CD4-positive, alpha-beta memory T cell (primary cell): ENCODE data around the gene FRS3. TPM values are rescaled to one million over a fixed set of nuclear protein-coding genes. Genes with fewer than 3 reads are reported as not detected.

ENCODE experiments used
- CTCF ChIA-PET: fragments of 350-600 bp; sonication (Branson Sonifier 250); formaldehyde crosslinking; loops from one replicate; lab custom pipeline; 2021; ENCODE audit warnings: inconsistent platforms; ENCODE audit not compliant: partially characterized antibody; lab: Charles Lee
- POLR2A ChIA-PET: fragments of 350-600 bp; sonication (Branson Sonifier 250); formaldehyde crosslinking; loops from one replicate; lab custom pipeline; 2021; ENCODE audit not compliant: partially characterized antibody; lab: Charles Lee
- DNase-seq, 5 donors: peaks; one replicate each; pipeline versions ENCODE4 v3.0.0 to v3.0.0-alpha.2; 2020 to 2022; ENCODE audit warnings: mixed read lengths in 1 of 5
- H3K27ac ChIP-seq: one replicate; pipeline ENCODE4 v1.7.0; 2013; ENCODE audit warnings: low read depth, low read length
- H3K27me3 ChIP-seq: 2 replicates; pipeline ENCODE4 v1.7.0; 2013; ENCODE audit warnings: mild to moderate bottlenecking, low read length, moderate library complexity; ENCODE audit not compliant: insufficient read depth
- H3K36me3 ChIP-seq: 2 replicates; pipeline ENCODE4 v1.7.0; 2013; ENCODE audit warnings: mild to moderate bottlenecking, low read length, moderate library complexity; ENCODE audit not compliant: insufficient read depth
- H3K4me1 ChIP-seq: 2 replicates; pipeline ENCODE4 v1.7.0; 2013; ENCODE audit warnings: mild to moderate bottlenecking, low read length, moderate library complexity; ENCODE audit not compliant: insufficient read depth
- H3K4me3 ChIP-seq, 2 donors: one replicate each; pipeline ENCODE4 v1.7.0; 2013; ENCODE audit warnings: low read length in 2 of 2, mild to moderate bottlenecking in 1 of 2
- H3K9me3 ChIP-seq, 2 donors: one replicate each; pipeline ENCODE4 v1.7.0; 2013; ENCODE audit warnings: low read length in 2 of 2, control low read depth in 1 of 2; ENCODE audit not compliant: control insufficient read depth in 1 of 2
- H3K27ac Mint-ChIP-seq, 7 donors: one replicate each; pipeline ENCODE4 v1.8.0; 2020 to 2021; ENCODE audit warnings: mixed read lengths in 7 of 7, mild to moderate bottlenecking in 6 of 7, inconsistent platforms in 3 of 7, moderate library complexity in 3 of 7
- H3K27me3 Mint-ChIP-seq, 2 donors: one replicate each; pipeline ENCODE4 v1.8.0; 2020 to 2021; ENCODE audit warnings: mixed read lengths in 2 of 2
- H3K36me3 Mint-ChIP-seq, 2 donors: one replicate each; pipeline ENCODE4 v1.8.0; 2020 to 2021; ENCODE audit warnings: mixed read lengths in 2 of 2, inconsistent platforms in 1 of 2, mild to moderate bottlenecking in 1 of 2
- H3K4me1 Mint-ChIP-seq, 4 donors: one replicate each; pipeline ENCODE4 v1.8.0; 2020 to 2021; ENCODE audit warnings: mixed read lengths in 4 of 4, mild to moderate bottlenecking in 1 of 4
- H3K4me3 Mint-ChIP-seq, 8 donors: one replicate each; pipeline ENCODE4 v1.8.0; 2020 to 2021; ENCODE audit warnings: mixed read lengths in 8 of 8, mild to moderate bottlenecking in 7 of 8, moderate library complexity in 6 of 8, inconsistent platforms in 3 of 8
- H3K9me3 Mint-ChIP-seq, 8 donors: one replicate each; pipeline ENCODE4 v1.8.0; 2020 to 2021; ENCODE audit warnings: mixed read lengths in 8 of 8, mild to moderate bottlenecking in 5 of 8, inconsistent platforms in 3 of 8, moderate library complexity in 1 of 8
- intact Hi-C: fragments of 100-400 bp; cut with micrococcal nuclease; formaldehyde crosslinking; loops from one replicate; pipeline ENCODE4 v1.15.1; 2023
- polyA plus RNA-seq, 2 donors: library from polyadenylated mRNA; unstranded; fragments of 300-500 nt; fragmentation: Illumina TruSeq; gene quantifications; one replicate each; pipeline ENCODE4 v1.2.3, GENCODE V29; 2021
- total RNA-seq, 2 experiments: library from RNA; stranded (reverse); gene quantifications; one replicate each; pipeline ENCODE4 v1.2.3, GENCODE V29; 2021

The FRS3 gene
- total and polyA plus RNA-seq, 4 experiments from 2014 or later = 2.2 to 10.0 (median 5.8) TPM

DNA sequence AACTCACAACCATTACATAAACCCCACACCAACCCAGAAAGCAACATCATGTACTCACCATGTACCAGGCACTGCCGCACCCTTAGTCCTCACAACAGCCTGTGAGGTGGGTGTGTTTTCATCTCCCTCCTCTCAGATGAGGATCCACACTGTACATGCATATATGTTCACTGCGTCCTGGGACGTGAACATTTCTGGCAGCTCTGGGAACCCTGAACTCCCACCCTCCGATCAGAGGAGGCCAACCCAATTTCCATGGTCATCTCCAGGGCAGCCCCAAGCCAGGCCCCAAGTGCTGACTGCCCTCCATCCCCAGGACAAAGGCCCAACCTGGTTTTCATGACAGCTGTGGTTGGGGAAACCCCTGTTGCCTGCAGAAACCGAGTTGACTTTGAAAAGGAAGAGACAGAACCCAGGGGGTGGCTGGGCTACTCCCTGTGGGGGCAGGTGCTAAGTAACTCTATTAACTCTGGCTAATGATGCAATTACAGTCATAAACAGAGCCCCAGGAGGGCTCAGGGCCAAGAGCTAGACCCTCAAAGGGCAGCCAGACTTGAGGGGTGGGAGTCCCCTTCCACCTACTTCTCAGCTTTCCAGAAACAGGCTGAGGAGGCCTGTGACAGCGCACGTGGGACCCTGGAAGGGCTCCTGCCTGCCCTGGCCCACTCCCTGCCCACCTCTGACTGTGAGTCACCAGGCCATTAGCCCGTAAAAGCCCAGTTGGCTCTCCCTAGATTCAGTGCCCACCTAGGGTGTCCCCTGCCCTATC, 46.9 kb downstream of the FRS3 start:
- H3K4me3 ChIP-seq = peak overlapping the region in 1 of 2 donors; percentile 64
- H3K9me3 ChIP-seq = no peaks in the 10 kb centered on the region
- intact Hi-C loops = loop anchor here (10.0 kb wide), 1 partner anchor 1902 kb away; the partner anchor contains the start of gene MAD2L1BP
- Mint-ChIP-seq H3K27me3 (no peaks in the 10 kb centered on the region), H3K27ac (peak overlapping the region; percentile 85 to 97 (median 94)), H3K36me3 (peaks cover 0 to 6% of the 10 kb centered on the region in 2 donors), H3K4me1 (peaks cover 21 to 62% (median 41%) of the 10 kb centered on the region in 4 donors), H3K4me3 (peak overlapping the region; percentile 55 to 86 (median 69)), H3K9me3 (no peaks in the 10 kb centered on the region)
- peak; percentile 70 to 90 (median 77) for DNase-seq
- POLR2A ChIA-PET = interaction anchor here (0.9 to 4.6 kb wide), 6 partner anchors 25 to 831 kb away, joined by 3 to 43 read pairs (median 11); partner anchors contain the start of genes TAF8, TOMM6 and UBR2
- H3K4me1 ChIP-seq = peaks cover 53% of the 10 kb centered on the region
- CTCF ChIA-PET = interaction anchor here (1.1 to 4.0 kb wide), 5 partner anchors 27 to 312 kb away, joined by 3 to 22 read pairs (median 9); partner anchors contain the start of gene TOMM6
- no peaks in the 10 kb centered on the region for H3K27me3 ChIP-seq
- no peaks in the 10 kb centered on the region for H3K36me3 ChIP-seq
- peak overlapping the region; percentile 75 for H3K27ac ChIP-seq

DNA sequence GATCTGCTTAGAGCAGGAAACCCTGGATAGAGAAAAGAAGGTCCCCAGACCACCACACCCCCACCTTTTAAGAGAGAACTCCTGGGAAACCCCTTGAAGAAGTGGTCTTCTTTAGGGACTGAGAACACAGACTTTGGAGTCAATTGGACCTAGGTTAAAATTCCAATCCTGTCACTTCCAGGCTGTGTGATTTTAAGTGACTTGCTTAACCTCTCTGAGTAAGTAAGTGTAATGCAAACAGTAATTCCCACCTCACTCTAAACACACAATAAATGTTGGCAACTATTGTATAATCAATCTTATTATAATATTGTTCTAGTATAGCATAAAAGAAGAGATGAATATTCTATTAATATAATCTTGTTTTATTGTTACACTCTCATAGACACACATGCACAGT, 47.6 kb downstream of the FRS3 start:
- peaks cover 22 to 68% (median 44%) of the 10 kb centered on the region in 4 donors for H3K4me1 Mint-ChIP-seq
- no peaks in the 10 kb centered on the region for H3K27me3 Mint-ChIP-seq
- ChIA-PET CTCF (no interaction called here), POLR2A (interaction anchor here (3.5 to 4.6 kb wide), 2 partner anchors 25 to 55 kb away, joined by 34 to 43 read pairs; partner anchors contain the start of gene TOMM6)
- H3K27ac Mint-ChIP-seq = peak overlapping the region; percentile 85 to 97 (median 94)
- peak overlapping the region; percentile 55 to 86 (median 69) for H3K4me3 Mint-ChIP-seq
- peak overlapping the region; percentile 75 for H3K27ac ChIP-seq
- H3K36me3 Mint-ChIP-seq = peaks cover 0 to 6% of the 10 kb centered on the region in 2 donors
- peaks cover 60% of the 10 kb centered on the region for H3K4me1 ChIP-seq
- DNase-seq = no peak
- intact Hi-C loops = loop anchor here (10.0 kb wide), 1 partner anchor 1903 kb away; the partner anchor contains the start of gene MAD2L1BP
- H3K4me3 ChIP-seq = no peak overlapping the region
- H3K27me3 ChIP-seq = no peaks in the 10 kb centered on the region
- H3K9me3 ChIP-seq = no peaks in the 10 kb centered on the region
- H3K9me3 Mint-ChIP-seq = no peaks in the 10 kb centered on the region
- H3K36me3 ChIP-seq = no peaks in the 10 kb centered on the region

DNA sequence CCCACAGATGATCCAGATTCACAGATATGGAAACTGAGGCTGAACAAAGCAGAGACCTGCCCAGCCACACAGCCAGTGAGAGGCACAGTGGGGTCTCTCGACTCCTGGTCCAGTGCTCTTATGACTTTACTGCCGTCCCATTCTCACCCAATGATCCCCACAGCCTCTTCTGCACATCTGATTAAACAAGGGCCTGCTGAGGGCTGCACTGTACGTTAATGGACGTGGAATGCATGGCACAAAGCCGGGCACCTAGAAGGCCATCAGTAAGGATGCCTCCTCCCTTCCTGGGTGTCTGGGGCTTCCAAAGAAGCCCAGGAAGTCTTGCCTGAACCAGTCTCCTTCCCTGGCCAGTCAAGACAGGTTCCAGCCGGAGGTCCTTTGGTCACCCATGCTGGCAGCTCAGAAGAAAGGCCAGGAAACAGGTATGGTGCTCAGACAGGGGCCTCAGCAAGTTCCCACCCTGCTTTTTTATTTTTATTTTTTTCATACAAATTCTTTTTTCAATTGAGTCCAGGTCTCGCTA, 48.1 kb downstream of the FRS3 start:
- no peaks in the 10 kb centered on the region for H3K27me3 Mint-ChIP-seq

DNA sequence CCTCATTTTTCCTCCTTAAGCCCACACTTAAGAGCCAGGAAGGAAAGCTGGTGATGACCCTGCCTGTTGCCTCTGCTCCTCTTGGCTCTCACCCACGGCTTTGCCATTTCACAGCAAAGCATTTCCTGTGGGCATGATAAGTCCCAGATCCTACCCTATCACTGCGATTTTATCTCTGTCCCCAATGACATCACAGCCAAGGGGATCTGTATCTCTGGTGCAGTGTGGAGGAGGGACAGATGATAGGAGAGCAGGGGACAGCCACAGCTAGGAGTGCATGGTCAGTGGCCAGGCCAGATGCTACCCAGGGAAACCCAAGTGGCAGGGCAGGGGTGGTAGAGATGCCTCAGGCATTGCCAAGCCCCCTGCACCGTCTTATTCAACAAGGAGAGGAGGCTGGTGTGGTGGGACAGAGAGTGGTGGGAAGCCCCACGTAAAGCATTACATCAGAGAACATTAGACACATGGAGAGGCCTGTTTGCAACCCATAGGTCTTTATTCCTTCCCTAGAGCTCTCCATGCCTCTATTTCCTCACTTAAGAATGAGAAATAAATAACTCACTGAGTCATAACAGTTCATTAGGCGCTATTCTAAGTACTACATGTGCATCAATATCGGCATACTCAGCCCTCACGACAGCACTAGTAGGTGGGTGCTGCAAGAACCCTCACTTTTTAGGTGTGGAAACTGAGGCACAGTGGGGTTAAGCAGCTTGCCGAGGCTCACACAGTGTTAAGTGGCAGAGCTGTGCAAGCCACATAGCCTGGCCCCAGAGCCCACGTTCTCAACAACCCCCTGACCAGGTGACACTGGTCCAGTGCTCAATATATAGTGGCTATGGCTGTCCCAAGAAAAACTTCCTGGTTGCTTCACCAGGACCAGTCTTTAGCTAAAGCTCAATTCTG, 48.9 kb downstream of the FRS3 start:
- Mint-ChIP-seq H3K27me3 (no peaks in the 10 kb centered on the region), H3K4me3 (peak overlapping the region in 5 of 8 donors; percentile 21 to 72 (median 43)), H3K4me1 (peaks cover 25 to 73% (median 47%) of the 10 kb centered on the region in 4 donors), H3K9me3 (no peaks in the 10 kb centered on the region), H3K36me3 (peaks cover 0 to 6% of the 10 kb centered on the region in 2 donors), H3K27ac (peak overlapping the region; percentile 55 to 80 (median 72))
- H3K4me1 ChIP-seq = peaks cover 62% of the 10 kb centered on the region
- POLR2A ChIA-PET = interaction anchor here (1.0 kb wide), 1 partner anchor 56 kb away, joined by 3 read pairs; no protein-coding TSS in a partner anchor
- DNase-seq = no peak
- no peaks in the 10 kb centered on the region for H3K27me3 ChIP-seq
- no peak overlapping the region for H3K4me3 ChIP-seq
- H3K36me3 ChIP-seq = no peaks in the 10 kb centered on the region
- CTCF ChIA-PET = interaction anchor here (0.6 kb wide), 1 partner anchor 856 kb away, joined by 4 read pairs; no protein-coding TSS in a partner anchor
- intact Hi-C loops = loop anchor here (10.0 kb wide), 1 partner anchor 1904 kb away; the partner anchor contains the start of gene MAD2L1BP
- no peaks in the 10 kb centered on the region for H3K9me3 ChIP-seq
- H3K27ac ChIP-seq = no peak overlapping the region

More for the DNA sequence above, 48.1 kb downstream of the FRS3 start:
- Histone ChIP-seq H3K4me1 (peaks cover 64% of the 10 kb centered on the region), H3K27ac (peak overlapping the region; percentile 75), H3K36me3 (no peaks in the 10 kb centered on the region), H3K4me3 (no peak overlapping the region), H3K27me3 (no peaks in the 10 kb centered on the region), H3K9me3 (no peaks in the 10 kb centered on the region)
- no peak for DNase-seq
- intact Hi-C loops = loop anchor here (10.0 kb wide), 1 partner anchor 1903 kb away; the partner anchor contains the start of gene MAD2L1BP
- ChIA-PET CTCF (no interaction called here), POLR2A (interaction anchor here (1.0 kb wide), 1 partner anchor 55 kb away, joined by 3 read pairs; no protein-coding TSS in a partner anchor)
- peaks cover 25 to 73% (median 47%) of the 10 kb centered on the region in 4 donors for H3K4me1 Mint-ChIP-seq
- peak overlapping the region in 6 of 7 donors; percentile 41 to 80 (median 70) for H3K27ac Mint-ChIP-seq
- H3K9me3 Mint-ChIP-seq = no peaks in the 10 kb centered on the region
- H3K36me3 Mint-ChIP-seq = peaks cover 0 to 6% of the 10 kb centered on the region in 2 donors
- H3K4me3 Mint-ChIP-seq = peak overlapping the region in 2 of 8 donors; percentile 46 to 72

DNA sequence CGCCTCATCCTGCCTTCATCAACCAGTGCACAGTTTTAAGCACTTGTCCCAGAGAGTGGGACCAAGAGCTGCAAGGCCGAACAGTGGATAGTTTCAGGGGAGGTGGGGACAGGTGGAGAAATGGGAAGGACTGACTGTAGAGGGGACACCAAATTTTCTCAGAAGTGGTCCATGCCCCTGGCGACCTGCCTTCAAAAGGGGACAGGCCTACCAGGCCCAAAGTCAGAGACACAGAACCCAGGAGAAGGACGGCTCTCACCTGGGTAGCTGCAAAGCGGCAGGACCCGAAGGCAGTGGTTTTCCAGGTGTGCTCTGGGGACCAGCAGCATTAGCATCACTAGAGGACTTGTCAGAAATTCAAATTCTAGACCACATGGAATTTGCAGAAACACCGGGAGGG, 50.1 kb downstream of the FRS3 start:
- Histone ChIP-seq H3K36me3 (no peaks in the 10 kb centered on the region), H3K4me1 (peaks cover 60% of the 10 kb centered on the region), H3K9me3 (no peaks in the 10 kb centered on the region), H3K4me3 (no peak overlapping the region), H3K27ac (no peak overlapping the region), H3K27me3 (no peaks in the 10 kb centered on the region)
- intact Hi-C loops = loop anchor here (10.0 kb wide), 1 partner anchor 1905 kb away; the partner anchor contains the start of gene MAD2L1BP
- no peaks in the 10 kb centered on the region for H3K9me3 Mint-ChIP-seq
- no peak overlapping the region for H3K27ac Mint-ChIP-seq
- DNase-seq = no peak
- ChIA-PET CTCF (no interaction called here), POLR2A (no interaction called here)
- H3K27me3 Mint-ChIP-seq = no peaks in the 10 kb centered on the region
- peaks cover 25 to 69% (median 47%) of the 10 kb centered on the region in 4 donors for H3K4me1 Mint-ChIP-seq
- H3K36me3 Mint-ChIP-seq = peaks cover 3% of the 10 kb centered on the region in 2 donors
- H3K4me3 Mint-ChIP-seq = no peak overlapping the region

DNA sequence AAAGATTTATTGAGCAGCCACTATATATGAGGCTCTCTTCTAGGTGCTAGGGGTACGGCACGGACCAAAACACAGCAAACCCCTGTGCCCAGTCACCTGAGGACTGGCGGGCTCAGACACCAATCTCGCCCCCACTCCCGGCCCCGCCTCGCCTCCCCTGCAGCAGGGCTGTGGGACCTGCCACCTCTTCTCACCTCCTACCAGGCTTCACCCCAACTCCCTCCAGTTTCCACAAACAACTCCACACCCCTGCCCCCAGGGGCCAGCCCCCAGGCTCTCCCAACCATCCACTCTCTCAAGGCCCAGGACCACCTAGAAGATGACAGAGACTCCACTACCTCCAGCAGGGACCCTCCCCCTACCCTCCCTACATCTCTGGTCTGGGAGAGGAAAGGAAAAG, 50.7 kb downstream of the FRS3 start:
- intact Hi-C loops = no loop called here
- ChIA-PET POLR2A (no interaction called here), CTCF (no interaction called here)
- peak overlapping the region in 5 of 7 donors; percentile 43 to 89 (median 52) for H3K27ac Mint-ChIP-seq
- Histone ChIP-seq H3K27me3 (no peaks in the 10 kb centered on the region), H3K27ac (no peak overlapping the region), H3K4me3 (no peak overlapping the region), H3K9me3 (no peaks in the 10 kb centered on the region), H3K4me1 (peaks cover 59% of the 10 kb centered on the region), H3K36me3 (no peaks in the 10 kb centered on the region)
- H3K4me1 Mint-ChIP-seq = peaks cover 27 to 71% (median 49%) of the 10 kb centered on the region in 4 donors
- H3K27me3 Mint-ChIP-seq = no peaks in the 10 kb centered on the region
- peaks cover 3% of the 10 kb centered on the region in 2 donors for H3K36me3 Mint-ChIP-seq
- no peak for DNase-seq
- H3K4me3 Mint-ChIP-seq = peak overlapping the region in 2 of 8 donors; percentile 39 to 65
- H3K9me3 Mint-ChIP-seq = no peaks in the 10 kb centered on the region
